ENCODE results near the gene LPAR6.

LPAR6 gene

GRCh38 chr13:48414501-48414900, 1.6 kb upstream of the LPAR6 start:
- no peak for DNase-seq

- DNase-seq, result no peak
Measured at GRCh38 chr13:48411841-48412531, 927 bp downstream of the LPAR6 start.

GRCh38 chr13:48411147-48411794, 1.6 kb downstream of the LPAR6 start:
- no peak for DNase-seq

DNA sequence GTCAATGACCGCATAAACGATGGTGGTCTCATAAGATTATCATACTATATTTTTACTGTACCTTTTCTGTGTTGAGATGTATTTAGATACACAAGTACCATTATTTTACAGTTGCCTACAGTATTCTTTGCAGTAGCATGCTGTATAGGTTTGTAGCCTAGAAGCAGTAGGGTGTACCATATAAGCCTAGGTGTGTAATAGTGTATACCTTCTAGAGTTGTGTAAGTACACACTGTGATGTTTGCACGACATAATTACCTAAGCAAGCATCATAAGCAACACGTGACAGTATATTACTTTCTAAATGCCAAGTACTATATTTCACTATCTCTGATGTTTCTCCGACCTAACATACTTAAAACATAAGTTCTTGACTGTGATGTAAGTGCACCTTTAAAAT, 2.7 kb downstream of the LPAR6 start:
- DNase-seq, result no peak

DNA sequence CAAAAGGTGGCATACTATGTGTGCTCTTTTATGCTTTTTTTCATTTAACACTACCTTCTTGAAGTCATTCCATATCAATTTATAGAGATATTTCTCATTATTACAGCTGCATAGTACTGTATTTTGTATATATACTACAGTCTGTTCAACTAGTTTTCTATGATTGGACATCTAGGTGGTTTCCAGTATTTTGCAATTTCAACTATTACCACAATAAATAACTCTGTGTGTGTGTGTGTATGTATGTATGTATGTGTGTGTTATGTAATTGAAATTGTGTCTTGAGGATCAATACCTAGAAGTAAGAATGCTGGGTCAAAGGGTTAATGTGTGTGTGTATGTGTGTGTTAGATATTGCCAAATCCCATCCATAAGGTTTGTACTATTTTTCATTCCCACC, 7.0 kb downstream of the LPAR6 start:
- DNase-seq, result no peak

DNA sequence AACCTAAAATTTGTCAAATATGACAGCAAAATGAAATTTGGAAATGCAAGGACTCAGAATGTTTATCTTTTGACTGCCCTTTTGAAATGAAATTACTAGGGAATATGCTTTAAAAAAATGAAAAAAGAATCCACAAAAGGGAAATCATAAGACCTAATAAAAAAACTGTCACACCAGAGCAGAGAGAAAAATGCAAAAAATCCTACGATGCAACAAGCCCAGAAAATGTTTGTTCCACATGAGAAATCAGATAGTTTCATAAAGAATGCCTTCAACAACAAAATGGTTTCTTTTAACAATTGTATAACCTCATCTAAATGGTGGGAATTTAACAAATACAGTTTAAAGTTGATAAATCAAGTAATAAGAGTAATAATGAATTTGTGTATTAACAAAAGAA, 8.0 kb downstream of the LPAR6 start:
- DNase-seq, result no peak

DNA sequence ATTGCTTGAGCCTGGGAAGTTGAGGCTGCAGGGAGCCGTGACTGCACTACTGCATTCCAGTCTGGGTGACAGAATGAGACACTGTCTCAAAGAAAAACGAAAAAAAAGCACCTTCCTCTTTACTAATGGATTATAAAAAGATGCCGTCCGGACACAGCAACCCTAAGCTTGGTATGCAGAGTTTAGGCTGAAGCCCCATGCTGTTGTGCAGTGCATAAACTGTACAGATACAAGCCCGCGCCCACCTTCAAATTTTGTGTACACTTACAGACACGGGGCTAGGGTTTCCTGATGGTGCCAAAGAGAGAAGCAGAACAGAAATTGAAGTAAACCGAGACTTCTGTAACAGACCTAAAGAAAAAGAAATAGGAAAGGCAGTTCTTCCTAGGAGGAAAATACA, 9.0 kb downstream of the LPAR6 start:
- DNase-seq, result no peak

DNA sequence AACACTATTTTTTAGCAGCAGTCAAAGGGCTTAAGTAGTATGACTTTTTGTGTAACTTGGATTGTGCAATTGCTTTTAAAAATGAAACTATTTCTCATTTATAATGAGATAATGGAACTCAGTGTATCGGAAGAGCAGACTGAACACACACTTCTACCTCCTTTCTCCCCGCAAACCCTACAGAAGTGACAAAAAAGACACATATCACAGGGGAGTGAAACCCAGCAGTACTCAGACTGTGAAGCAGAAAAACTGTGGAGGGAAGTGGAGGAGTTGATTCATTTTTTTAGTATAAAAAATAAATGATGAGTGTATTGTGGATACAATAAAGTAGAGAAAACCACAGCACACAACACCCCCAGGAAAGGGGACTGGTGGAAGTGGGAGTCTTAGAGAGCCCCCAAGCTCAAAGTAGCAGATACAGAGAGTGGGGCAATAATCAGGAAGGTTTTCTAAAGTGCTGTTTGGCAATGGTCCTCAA, 9.7 kb downstream of the LPAR6 start:
- DNase-seq, result no peak

DNA sequence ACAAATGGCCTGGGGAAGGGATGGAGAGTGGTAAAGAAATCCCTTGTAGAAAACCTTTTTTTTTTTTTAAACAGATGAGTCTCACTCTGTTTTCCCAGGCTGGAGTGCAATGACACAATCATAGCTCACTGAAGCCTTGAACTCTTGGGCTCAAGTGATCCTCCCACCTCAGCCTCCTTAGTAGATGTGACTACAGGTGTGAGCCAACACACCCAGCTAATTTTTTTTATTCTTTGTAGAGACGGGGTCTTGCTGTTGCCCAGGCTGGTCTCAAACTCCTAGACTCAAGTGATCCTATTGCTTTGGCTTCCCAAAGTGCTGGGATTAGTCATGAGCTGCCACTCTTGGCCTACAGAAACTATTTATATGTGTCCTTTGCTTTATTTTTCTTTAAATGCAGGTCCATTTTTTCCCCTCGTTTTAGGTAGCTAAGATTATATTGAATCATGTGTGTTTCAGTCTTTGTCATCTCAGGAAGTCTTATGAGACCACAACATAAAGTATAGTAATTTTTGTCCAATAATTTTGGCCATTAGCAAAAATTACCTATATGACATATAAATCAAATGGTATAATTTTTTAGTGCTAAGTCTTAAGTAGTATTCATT, 10.5 kb downstream of the LPAR6 start:
- no peak for DNase-seq

DNA sequence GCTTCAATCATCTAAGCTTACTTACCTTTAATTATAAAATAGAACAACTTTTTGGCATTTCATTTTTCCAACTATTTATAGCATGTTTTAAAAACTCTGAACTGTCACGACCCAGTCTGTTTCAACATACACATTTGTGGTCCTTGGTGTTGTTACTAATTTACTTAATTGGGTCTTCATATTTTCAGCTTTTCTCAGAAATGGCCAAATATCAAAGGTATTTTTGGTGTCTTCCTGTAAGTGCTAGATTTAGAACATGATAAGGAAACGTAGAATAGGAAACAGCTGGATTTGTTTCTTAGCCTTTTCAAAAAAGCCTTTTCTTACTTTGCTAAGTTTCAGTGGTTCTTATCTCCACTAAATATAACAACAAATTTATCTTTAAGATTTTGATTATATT, 11.4 kb downstream of the LPAR6 start:
- no peak for DNase-seq

DNA sequence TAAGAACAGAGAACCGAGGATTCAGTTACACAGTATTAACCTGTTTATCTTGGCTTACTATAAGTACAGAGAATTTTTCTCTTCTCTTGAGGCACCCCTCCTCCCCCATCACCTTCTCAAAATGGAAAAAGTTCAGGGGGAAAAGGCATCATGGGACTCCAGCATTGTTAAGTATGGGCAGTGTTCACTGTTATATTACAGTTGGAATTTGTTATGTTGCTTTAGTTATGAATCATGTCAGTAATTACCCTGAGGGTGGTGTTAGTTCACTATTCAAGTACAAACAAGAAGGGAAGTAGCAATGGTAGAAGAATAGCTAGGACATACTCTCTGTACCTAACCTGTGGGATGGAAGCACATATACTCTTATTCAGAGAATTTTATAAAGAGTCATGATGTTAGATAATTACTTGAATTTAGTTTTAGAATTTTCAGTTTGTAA, 12.0 kb downstream of the LPAR6 start:
- DNase-seq, result no peak

- no peak for DNase-seq
Measured at GRCh38 chr13:48400090-48400694, 12.7 kb downstream of the LPAR6 start.

DNA sequence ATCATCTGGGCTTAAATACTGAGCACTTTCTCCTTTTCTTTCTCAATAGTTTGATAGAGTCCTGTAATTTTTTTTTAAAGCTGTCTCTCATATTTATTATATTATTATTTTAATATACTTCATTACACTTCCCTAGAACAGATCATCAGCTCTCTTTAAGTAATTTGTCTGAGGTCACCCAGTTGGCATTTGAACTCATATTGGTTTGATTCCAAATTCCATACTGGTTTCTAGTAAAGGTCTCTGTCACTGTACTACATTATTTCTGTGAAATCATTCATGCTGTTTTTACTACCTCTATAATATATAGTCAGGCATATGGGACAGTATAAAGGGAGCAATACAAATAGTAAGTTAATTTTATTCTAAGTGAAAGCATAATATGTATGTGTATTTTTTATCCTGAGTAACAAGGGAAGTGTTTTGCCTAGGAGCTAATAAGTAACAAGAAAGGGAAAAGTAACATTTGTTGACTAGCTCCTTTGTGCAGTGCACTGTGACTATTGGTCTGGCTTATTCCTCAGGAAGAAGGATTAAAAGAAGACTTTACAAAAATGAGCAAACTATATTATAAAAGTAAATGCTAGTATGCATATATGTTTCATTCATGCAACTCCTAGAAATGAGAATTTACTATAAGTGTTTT, 14.3 kb downstream of the LPAR6 start:
- DNase-seq, result no peak

DNA sequence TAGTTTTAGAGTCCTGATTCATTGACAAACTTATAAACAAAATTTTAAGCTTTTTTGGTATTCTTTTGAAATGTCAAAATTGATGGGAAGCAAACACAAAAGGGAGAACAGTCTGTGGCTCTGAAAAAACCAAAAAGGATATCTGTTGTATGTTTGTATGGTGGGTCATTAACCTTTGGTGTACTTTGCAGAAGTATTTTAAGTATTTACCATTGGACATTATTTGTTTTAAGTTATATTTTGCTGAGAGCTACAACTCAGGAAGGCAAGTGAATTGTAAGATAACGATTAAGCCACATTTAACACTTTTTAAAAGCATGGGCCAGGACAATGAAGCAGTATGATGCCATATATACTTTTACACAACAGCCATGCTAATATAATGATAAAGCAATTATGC, 15.2 kb downstream of the LPAR6 start:
- no peak for DNase-seq

DNA sequence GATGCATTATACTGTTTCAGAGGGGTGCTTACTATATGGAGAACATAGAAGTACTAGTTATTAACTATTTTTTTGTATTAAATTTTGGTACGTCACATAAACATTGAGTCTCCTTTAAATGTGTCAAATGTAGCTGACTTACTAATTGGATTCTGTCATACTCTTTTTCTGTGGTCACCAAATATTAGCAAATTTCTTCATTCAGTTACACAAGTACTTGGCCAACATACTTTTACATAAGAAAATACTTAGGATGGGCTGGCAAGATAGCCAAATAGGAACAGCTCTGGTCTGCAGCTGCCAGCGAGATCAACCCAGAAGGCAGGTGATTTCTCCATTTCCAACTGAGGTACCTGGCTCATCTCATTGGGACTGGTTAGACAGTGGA, 19.2 kb downstream of the LPAR6 start:
- no peak for DNase-seq

DNA sequence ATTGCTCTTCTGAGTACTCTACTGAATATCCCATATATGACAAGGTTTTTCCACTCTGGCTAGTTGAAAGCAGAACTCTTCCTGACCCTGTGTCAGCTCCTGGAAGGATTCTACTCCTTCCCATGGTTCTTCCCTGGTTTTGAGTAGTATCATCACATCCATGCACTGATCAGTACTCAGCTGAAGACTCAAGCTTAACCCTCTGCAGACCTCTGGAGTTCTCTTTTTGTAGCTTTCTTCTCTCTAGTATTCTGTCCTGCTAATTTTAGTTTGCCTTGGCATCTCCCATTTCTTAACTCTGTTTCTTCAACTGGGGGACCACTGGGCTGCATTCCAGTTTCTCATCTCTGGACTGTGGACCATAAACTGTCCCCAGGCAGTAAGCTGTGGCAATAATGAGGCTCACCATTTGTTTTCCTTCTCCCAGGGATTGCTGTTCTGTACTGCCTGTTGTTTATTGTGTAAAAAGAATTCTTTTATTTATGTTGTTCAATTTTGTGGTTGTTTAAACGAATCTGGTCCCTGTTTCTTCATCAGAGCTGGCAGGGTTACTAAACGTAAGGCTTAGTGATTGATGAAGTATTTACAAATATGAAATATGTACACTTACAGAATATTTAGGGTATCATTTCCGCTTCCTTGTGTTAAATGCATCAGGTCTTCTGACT, 19.7 kb downstream of the LPAR6 start:
- DNase-seq, result no peak

GRCh38 chr13:48391257-48391656, 21.7 kb downstream of the LPAR6 start:
- DNase-seq, result no peak

DNA sequence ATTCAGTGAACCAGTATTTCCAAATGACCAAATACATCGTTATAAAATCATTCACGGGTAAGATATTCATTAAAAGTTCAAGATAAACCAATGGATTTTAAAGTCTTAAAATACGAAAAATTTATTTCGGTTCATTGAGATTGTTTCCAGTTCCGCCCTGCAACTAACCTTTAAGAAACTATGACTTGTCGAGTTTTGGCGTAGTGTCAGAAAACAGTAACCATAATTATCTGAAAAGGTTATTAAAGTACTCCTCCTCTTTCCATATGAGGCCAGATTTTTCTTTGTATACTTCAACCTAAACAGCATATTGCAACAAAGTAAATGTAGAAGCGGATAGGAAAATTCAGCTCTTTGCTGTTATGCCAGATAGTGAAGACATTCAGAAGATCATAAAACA, 26.1 kb downstream of the LPAR6 start:
- no peak for DNase-seq

GRCh38 chr13:48383384-48383783, 29.5 kb downstream of the LPAR6 start:
- DNase-seq, result no peak

GRCh38 chr13:48380581-48380980, 32.3 kb downstream of the LPAR6 start:
- no peak for DNase-seq

DNA sequence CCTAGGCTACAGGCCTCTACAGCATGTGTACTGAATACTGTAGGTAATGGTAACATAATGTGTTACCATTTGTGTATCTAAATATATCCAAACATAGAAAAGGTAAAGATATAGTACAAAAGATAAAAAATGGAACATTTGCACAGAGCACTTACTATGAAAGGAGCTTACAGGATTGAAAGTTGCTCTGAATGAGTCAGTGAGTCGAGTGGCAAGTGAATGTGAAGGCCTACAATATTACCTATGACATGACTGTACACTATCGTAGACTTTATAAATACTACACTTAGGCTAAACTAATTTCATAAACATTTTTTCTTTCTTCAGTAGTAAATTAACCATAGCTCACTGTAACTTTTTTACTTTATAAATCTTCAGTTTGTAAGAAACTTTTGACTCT, 35.1 kb downstream of the LPAR6 start:
- no peak for DNase-seq

- no peak for DNase-seq
Measured at GRCh38 chr13:48370815-48371214, 42.1 kb downstream of the LPAR6 start.

GRCh38 chr13:48369988-48370387, 42.9 kb downstream of the LPAR6 start:
- DNase-seq, result no peak

Data from DMS153 (cell line).